Astrocyte of the spinal cord (primary cell): ENCODE data around the gene LSM14A.
"Not testable (repeated sequence)": the region's sequence is repeated elsewhere in the genome, so short reads cannot be mapped to it uniquely, and the experiment has no call there.

ENCODE experiments used
- DNase-seq: peaks from one replicate; pipeline ENCODE4 v3.0.0; 2011; ENCODE audit warnings: low read depth, low spot score
- H3K4me3 ChIP-seq: 2 replicates; pipeline ENCODE4 v1.5.1; 2011; ENCODE audit warnings: low read depth, mild to moderate bottlenecking, low read length, moderate library complexity
- CTCF ChIP-seq: IDR thresholded peaks from 2 replicates; pipeline ENCODE4 v1.5.1; 2012; ENCODE audit warnings: low read depth, mild to moderate bottlenecking, low read length, inconsistent platforms
- in situ Hi-C: cut with HindIII; loops from 2 replicates; pipeline ENCODE4 v1.10.0; 2017; ENCODE audit warnings: low sequenced_read_pairs

Gene LSM14A

DNA sequence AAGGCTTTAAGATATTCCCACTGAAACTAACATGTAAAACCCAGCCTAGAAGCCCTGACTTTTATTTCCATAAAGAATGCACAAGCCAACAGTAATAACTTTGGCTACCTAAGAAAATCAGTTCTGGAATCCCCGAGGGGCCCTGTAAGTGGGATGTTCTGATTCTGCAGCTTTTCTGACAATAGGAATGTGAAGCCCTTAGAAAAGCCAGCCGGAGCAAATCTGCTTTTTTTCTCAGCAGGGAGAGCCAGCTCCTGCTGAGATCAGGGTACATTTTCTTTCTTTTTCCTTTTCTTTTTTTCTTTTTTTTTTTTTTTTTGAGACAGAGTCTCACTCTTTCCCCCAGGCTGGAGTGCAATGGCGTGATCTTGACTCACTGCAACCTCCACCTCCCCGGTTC lies 74.0 kb downstream of the LSM14A start:
- in situ Hi-C loops: no loop called here
- TF ChIP-seq CTCF: no peak
- DNase-seq: peak; percentile 78
- no peak overlapping the region for H3K4me3 ChIP-seq

DNA sequence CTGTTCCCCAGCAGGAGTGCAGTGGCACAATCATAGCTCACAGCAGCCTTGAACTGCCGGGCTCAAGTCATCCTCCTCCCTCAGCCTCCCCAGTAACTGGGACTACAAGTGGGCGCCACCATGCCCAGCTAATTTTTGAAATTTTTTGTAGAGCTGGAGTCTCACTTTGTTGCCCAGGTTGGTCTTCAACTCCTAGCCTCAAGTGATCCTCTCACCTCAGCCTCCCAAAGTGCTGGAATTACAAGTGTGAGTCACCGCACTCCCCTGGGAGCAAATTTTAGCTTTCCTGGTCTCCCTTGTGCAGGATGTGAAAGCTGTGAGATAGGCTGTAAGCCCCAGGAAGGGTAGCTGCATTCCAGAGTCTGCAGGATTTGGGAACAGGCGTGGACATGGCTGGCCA lies 76.6 kb downstream of the LSM14A start:
- TF ChIP-seq CTCF: no peak
- no peak overlapping the region for H3K4me3 ChIP-seq
- DNase-seq: no peak
- in situ Hi-C loops: no loop called here

DNA sequence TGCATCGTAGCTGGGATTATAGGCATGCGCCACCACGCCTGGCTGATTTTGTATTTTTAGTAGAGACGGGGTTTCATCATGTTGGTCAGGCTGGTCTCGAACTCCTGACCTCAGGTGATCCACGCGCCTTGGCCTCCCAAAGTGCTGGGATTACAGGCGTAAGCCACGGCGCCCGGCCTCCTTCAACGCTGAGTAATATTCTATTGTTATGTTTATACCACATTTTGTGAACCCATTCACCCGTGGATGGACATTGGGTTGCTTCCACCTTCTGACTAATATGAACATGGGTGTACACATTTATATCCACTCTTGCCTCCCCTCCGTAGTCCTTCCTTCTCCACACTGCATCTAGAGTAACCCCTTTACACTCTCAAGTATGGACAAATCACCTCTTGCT lies 80.9 kb downstream of the LSM14A start:
- H3K4me3 ChIP-seq, DNase-seq, in situ Hi-C loops: not testable (repeated sequence)

DNA sequence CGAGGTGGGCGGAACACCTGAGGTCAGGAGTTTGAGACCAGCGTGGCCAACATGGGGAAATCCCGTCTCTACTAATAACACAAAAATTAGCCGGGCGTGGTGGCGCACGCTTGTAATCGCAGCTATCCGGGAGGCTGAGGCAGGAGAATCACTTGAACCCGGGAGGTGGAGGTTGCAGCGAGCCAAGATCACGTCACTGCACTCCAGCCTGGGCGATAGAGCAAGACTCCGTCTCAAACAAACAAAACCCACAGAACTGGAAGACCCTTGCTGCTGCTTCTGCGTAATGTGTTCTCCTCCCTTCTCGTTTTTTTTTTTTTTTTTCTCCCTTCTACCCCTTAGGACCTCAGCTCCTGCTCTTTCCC lies 81.4 kb downstream of the LSM14A start:
- in situ Hi-C loops, DNase-seq: not testable (repeated sequence)
- H3K4me3 ChIP-seq: peak overlapping the region; percentile 73

GRCh38 chr19:34254046-34254697 lies 81.9 kb downstream of the LSM14A start, which contains the start of gene GARRE1:
GARRE1 (plus strand) TSS chr19:34254554; CDS start chr19:34300474, 45,920 bp downstream.
- TF ChIP-seq CTCF: no peak
- H3K4me3 ChIP-seq: peak within 1 kb of the TSS; percentile 73
- peak; percentile 66 for DNase-seq
- in situ Hi-C loops: no loop called here

DNA sequence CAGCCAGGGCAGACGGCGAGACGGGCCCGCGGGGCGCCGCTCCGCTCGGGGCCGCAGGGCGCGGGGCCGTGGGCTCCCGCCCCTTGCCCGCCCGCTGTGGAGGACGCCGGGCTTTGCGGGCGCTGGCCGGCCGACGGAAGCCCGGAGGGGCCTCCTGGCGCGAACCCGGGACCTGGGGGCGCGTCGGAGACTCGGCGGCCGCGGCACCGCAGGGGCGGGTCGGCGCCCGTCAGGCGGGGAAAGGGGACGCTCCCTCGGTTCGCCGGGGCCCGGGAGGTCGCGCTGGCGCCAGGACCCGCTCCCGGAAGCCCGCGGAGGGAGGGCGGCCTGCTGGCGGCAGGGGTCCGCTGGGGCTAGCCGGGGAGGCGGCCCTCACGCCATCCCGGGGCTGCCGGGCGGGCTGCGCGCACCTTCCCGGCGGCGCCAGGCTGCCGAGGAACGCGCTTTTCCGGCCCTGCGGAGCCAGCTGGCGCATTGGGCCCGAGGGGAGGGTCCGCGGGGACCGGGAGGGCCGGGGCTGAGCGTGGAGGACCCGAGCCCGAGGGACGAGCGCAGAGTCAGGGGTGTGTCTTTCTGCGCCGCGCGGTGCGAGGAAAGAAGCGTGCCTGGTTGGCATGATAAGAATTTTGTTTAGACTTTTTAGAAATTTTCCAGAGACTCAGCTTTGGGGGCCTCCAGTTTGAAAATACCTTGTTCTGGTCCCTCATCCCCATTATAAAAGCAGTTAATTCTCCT lies 82.6 kb downstream of the LSM14A start:
- in situ Hi-C loops: no loop called here
- peak overlapping the region; percentile 73 for H3K4me3 ChIP-seq
- no peak for DNase-seq
- no peak for TF ChIP-seq CTCF

DNA sequence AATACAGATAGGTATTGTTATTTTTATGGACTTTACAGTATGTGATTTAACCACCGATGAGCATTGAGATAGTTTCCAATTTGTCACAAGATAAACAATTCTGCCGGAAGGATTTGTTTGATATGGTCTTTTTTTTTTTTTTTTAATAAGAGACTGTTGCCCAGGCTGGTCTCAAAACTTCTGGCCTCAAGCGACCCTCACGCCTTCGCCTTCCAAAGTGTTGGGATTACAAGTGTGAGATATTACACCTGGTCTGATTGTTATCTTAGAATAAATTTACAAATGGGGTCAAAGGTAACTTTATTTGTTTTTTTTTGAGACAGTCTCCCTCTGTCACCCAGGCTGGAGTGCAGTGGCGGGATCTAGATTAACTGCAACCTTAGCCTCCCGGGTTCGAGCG lies 83.2 kb downstream of the LSM14A start:
- in situ Hi-C loops: no loop called here
- peak overlapping the region; percentile 73 for H3K4me3 ChIP-seq
- TF ChIP-seq CTCF: no peak
- DNase-seq: no peak
